HG03575 (cell line): Measurements from ENCODE around the gene PRSS58.

Experiments used
- ATAC-seq: cut with Tn5 transposase; IDR thresholded peaks from one replicate; pipeline ENCODE4 v1.9.1; 2021; ENCODE audit not compliant: unreplicated experiment, insufficient number of reproducible peaks, low FRiP score; ENCODE audit errors: extremely low read depth

PRSS58 gene, protein sequence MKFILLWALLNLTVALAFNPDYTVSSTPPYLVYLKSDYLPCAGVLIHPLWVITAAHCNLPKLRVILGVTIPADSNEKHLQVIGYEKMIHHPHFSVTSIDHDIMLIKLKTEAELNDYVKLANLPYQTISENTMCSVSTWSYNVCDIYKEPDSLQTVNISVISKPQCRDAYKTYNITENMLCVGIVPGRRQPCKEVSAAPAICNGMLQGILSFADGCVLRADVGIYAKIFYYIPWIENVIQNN

GRCh38 chr7:142257958-142258357, at the start of gene PRSS58:
Gene PRSS58 (minus strand): TSS chr7:142258058. CDS start chr7:142257707, 351 bp downstream.
- ATAC-seq = no peak

DNA sequence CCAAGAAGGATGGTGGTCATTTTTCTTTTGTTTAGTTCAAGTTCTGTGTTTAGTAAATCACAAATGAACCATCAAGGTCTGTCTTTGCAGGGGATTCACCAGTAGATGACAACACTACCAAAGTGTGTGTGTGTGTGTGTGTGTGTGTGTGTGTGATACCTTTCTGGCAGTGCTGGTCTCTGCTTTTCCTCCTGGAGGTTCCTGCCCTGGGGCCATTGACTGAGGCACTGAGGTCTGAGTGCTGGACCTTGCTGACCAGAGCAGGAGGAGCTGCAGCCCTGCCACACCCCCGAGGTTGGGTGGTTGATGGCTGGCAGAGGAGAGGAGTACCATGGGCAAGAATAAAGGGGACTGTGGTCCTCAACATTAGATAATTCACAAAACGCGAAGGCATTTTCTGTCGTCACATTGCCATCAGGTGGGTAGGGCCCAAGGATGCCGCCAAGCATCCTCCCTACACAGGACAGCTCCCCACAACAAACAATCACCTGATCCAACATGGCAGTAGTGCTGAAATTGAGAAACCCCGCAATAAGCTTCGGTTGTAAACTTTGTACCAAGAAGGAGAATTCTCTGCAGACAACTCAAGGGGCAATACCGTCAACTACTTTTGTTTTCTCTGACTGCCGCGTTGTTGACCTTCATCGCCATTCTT, 49.5 kb upstream of the PRSS58 start:
- ATAC-seq = no peak

DNA sequence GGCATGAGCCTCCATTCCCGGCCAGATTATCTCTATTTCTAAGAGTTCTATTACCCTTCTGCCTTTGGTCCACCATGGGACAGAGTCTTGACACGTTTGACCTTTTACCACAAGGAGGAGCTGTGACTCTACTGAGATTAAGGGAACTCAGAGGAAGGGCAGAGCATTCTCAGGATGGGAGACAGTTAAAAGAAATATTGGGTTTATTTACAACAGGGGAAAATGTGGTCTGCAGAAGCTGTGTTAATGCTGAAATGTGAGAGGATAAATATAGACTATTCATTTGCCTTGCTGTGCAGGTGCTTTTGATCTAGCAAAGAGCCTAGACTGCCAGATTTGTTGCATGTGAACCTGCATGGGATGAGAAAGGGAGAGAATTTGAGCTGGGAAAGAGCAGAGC, 45.8 kb upstream of the PRSS58 start:
- ATAC-seq = no peak

GRCh38 chr7:142301923-142302550, 44.2 kb upstream of the PRSS58 start:
- no peak for ATAC-seq

GRCh38 chr7:142301299-142301698, 43.4 kb upstream of the PRSS58 start:
- ATAC-seq = no peak

DNA sequence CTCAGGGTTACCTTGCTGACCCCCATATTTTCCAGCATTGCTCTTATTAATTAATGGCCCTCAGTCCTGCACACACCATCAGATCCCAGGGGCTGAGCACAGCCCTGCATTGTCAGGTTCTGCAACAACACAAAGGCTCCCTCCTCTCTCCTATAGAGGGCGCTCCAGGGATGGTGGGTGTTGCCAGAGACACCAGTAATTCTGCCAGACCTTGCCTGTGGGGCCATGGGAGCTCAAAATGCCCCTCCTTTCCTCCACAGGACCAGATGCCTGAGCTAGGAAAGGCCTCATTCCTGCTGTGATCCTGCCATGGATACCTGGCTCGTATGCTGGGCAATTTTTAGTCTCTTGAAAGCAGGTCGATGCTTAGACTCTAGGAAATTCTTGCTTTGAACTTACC, 42.8 kb upstream of the PRSS58 start:
- no peak for ATAC-seq

DNA sequence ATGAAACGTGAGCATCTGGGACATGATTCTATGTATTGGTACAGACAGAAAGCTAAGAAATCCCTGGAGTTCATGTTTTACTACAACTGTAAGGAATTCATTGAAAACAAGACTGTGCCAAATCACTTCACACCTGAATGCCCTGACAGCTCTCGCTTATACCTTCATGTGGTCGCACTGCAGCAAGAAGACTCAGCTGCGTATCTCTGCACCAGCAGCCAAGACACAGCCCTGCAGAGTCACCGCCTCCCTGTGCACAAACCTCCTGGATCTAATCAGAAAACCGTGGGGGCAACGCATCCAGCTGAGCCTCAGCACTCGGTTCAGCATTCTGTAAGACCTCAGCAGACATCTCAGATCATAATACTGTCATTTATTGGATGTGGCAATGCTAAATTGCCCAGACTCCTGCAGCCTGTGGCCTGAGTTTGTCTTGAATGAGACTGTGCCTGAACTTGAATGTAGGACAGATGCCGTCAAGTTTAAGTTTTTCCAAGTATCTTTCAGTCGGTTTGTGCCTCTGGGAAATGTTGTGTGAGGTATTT, 41.5 kb upstream of the PRSS58 start:
- no peak for ATAC-seq

DNA sequence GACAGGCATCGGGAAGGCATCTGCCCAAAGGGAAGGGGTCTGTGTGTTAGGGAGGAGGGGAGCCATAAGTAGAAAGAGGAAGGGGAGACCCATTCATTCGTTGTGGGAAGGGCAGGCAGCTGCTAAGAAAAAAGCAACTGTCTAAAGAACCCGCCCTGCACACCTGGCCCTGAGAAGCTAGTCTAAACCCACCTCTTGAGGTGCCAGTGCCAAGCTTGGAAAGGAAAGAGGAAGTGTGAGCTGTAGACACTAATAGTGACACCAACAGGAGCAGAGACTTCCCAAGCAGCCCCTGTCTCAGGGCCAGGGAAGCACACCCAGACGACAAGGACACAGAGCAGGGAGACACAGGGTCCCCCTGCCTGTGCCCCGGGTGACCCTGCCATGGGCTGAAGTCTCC, 40.8 kb upstream of the PRSS58 start:
- ATAC-seq = no peak

GRCh38 chr7:142298009-142298408, 40.2 kb upstream of the PRSS58 start:
- ATAC-seq = no peak

- ATAC-seq = no peak
These were observed 22.4 kb upstream of the PRSS58 start for GRCh38 chr7:142280263-142280662.

DNA sequence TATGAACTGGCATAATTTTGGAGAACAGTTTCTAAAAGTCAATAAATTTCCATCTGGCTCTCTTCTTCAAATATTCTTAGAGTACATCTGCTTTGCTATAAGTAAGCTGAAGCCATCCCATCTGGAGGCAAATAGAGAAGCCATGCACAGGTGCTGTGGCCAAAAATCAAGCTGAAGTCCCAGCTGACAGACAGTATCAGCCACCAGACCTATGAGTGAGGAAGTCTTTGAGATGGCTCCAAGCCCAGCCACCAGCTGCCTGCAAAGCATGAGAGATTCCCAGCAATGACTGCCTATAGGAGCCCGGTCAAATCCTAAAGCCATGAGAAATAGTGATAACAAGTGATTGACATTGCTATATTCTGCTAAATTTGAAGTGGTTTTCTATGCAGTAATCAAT, 21.7 kb upstream of the PRSS58 start:
- no peak for ATAC-seq

GRCh38 chr7:142275028-142275427, 17.2 kb upstream of the PRSS58 start:
- ATAC-seq = no peak

GRCh38 chr7:142272841-142273240, 15.0 kb upstream of the PRSS58 start:
- ATAC-seq = no peak

- ATAC-seq = no peak
These were observed 5.9 kb upstream of the PRSS58 start for GRCh38 chr7:142263598-142264380.

DNA sequence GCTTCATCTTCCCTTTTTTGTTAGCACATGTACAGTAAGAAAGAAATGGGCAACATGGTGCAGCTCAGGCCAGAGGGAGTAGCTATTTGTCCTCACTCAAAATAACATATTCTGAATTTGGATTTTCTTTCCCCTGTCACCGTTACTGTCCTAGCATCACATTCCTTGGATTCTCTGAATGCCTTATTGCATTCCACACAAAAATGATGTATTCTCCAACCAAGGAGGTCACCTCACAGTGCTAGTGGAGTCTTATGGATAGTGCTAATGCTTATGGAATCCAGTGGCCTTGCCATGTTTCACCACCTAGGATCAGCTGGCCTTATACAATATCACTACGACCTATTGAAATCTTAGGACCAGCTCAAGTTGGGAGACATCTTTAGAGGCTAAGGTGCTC, 7.2 kb downstream of the PRSS58 start:
- no peak for ATAC-seq

DNA sequence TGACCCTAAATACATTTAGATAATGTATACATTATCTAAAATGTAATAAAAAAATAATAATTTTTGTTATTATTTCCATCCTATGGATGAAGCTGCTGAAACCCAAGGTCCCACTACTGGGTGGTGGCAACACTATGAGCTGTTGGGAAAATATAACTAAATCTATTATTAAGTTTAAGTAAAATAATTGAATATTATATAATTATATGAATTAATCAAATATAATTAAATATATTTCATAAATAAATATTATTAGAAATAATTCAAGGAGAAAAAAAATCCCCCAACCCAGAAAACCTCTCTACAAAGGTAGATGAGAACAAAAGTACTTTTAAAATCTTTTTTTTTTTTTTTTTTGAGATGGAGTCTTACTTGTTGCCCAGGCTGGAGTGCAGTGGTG, 7.9 kb downstream of the PRSS58 start:
- ATAC-seq = no peak

DNA sequence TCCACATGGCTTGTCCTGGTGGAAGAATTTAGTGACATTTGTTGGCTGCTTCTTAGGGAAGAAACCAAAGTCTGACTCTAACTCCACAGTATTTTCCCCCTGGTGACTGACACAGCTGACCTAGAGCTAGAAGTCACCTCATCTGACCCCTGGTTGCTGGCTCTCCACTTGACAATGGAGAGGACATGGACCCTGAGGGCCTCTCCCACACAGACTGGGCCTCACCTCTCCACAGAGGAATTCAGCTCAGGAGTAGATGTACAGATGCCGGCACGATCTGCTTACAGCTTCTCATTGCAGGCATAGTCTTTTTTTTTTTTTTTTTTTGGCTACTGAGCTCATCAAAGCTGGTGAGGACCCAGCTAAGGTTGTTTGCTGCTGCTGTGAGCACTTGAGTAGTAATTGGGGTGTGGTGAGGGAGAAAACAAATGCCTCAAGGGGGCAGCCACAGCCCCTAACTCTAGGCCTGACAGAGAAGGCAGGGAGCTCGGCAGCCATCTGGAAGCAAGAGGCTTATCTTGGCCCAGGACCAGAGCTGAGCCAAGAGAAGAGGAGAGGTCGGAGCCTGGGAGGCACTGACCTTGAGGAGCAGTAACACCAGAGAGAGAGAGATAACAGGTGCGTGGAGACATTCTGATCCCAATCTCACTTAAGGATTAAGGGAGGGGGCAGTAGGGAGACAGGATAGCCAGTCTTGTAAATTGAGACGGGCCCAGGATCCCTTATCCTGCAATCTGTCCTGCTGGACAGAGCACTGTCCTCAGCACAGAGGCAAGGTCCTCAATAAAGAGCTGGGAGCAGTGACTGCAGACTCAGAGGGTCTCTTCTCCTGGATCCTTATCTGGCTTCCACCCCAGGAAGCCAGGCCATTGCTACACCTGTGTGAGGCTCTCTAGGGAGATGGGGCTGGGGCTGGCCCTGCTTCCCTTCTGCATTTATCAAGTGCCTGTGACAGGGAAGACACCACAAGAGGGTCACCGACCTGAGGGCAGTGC, 9.4 kb downstream of the PRSS58 start:
- ATAC-seq = no peak

DNA sequence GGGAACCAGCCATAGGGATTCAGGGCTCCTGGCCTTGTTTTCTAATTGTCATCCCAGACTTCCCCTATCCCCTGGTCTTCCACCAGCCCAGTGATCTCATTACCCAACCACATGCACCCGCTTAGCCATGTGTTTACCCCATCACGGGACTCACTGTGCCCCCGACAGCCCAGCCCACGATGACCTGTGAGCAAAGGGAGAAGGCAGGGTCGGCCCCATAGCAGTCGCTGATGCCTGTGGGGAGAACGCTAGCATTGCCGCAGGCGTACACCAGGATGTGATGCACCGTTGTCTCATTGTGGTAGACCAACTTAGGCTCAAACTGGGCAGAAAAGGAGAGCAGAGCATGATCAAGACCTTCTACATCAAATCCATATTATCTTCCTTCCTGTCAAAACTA, 14.0 kb downstream of the PRSS58 start:
- ATAC-seq = no peak
